Glomerular endothelial cell (primary cell): ENCODE measurements around the gene GPHB5. TPM values are rescaled to one million over a fixed set of nuclear protein-coding genes. Genes with fewer than 3 reads are reported as not detected.
"Not testable (repeated sequence)": the region's sequence is repeated elsewhere in the genome, so short reads cannot be mapped to it uniquely, and the experiment has no call there.

Experiments
- DNase-seq: peaks from one replicate; pipeline ENCODE4 v3.0.0-alpha.2; 2011; ENCODE audit warnings: low read depth, low spot score; ENCODE audit errors: extremely low read depth
- total RNA-seq: library from RNA; depleted of rRNA; stranded (reverse); fragments of >200 nt; gene quantifications from 2 replicates; pipeline ENCODE4 v1.2.3, GENCODE V29; 2015

GPHB5 gene
- total RNA-seq, 1 donor from 2014 or later, result not detected

DNA sequence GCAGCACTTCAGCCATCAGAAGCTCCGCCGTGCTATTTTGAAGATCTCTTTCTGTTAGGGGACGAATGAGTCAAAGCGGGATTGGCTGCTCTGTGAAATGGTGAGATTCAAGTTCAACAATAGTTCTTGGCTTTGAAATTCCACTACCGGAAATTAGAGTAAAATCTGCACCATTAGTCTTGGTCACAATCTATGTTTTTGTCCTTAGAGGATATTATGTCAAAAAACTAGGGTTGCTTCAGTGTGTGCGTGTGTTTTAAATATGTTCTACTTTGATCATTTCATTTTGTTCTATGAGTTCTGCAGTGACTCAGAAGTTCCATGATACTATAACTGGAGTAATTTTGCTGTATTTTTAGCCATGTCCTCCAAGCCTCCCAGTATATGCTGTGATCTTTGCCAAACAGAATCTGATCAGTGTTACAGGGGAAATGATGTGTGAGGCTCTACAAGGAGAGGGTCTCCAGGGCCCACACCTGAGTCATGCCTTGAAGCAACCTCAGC lies 22.6 kb downstream of the GPHB5 start:
- no peak for DNase-seq

GRCh38 chr14:63295231-63295685 lies 23.5 kb downstream of the GPHB5 start:
- DNase-seq, result no peak

DNA sequence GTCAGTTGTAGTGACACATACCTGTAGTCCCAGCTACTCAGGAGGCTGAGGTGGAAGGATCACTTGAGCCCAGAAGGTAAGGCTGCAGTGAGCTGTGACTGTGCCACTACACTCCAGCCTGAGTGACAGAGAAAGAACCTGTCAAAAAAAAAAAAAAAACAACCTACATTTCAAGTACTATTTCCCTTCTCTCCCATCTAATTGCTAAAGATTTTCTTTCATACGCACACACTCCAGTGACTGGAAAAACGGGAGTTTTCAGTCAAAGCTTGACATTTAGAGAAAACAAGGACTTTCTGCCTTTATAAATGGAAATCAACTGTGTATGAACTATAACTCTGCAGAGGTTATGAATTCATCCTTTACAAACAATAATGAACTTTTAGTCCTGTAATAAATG lies 25.9 kb downstream of the GPHB5 start:
- DNase-seq, result no peak

DNA sequence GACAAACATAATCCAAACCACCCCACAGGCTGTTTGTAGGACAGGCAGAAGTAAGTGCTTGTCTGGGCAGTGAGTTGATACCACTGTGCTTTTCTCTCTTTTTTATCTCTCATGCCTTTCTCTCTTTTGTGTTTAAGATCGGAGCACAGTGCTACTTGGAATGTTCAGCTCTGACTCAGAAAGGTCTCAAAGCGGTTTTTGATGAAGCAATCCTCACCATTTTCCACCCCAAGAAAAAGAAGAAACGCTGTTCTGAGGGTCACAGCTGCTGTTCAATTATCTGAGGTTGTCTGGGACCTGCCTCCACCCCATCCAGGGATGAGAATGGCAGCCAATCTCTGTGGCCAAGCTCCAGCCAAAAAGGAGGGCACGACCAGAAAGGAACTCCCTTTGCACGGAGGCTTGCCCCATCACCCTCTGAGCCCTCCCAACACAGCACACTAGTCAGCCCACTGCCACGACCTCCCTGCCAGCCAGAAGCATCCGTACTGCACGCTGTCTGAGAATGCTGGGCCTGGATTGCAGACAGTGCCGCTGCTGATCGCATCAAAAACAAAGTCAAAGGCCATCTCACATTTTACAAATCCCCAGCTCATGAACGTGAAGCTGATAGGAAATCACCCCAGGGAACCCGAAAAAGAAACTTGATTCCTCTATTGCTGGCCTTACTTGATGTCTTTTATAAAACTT lies 27.8 kb downstream of the GPHB5 start:
- DNase-seq, result no peak

- DNase-seq, result no peak
These were observed 29.9 kb downstream of the GPHB5 start for GRCh38 chr14:63288853-63289252.

DNA sequence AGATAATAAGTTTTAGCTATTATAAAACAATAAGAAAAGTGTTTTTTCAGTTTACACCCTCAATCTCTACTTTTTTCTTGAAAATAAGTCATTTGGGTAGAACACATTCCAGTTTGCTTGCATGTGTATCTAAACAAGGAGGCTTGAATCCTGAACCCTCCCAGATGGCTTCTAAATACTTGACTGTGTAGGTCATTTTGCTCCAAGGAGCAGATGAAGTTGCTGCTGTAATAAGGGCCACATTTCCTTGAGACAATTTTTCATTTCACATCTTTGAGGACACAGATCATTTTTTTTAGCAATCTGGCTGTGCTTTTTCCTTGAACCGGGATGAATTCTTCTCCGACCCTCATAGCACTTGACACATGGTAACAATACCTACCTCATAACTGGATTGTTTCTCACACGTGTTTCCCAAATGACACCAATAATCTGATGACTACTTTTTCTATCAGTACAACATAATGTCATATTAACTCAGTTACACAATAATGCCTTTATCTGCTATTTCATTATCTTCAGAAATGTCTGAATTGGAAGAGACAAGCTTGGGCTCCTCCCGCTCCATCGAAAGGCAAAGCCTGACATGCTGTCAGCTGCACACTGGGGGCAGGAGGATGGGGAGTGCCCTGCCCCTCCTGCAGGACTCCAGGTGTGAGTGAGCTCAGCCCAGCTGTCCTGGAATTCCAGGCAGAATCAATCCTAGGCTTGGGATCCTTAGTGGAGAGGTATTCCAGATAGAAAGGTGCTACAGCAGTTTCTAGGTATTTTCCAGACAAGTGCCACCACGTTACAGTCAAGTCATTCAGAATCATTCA lies 30.9 kb downstream of the GPHB5 start:
- no peak for DNase-seq

DNA sequence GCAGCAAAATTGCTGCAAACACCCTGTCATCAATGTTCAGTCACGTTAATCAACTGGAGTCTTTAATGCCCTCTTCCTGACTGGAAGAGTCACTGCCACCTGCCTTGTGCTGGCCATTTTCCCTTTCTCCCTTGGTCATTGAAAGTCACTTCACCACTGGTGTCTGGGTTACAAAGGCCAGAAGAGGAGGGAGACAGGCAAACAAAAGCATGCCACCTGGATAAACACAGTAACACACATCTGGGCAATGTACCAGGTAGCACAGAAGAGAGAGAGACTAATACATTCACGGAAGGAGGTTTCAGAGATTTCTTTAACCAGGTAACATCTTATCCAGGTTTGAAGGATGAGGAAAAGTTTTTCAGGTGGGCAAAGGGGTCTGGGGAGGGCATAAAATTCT lies 32.7 kb downstream of the GPHB5 start:
- no peak for DNase-seq

GRCh38 chr14:63283884-63284248 lies 34.9 kb downstream of the GPHB5 start:
- DNase-seq, result no peak

DNA sequence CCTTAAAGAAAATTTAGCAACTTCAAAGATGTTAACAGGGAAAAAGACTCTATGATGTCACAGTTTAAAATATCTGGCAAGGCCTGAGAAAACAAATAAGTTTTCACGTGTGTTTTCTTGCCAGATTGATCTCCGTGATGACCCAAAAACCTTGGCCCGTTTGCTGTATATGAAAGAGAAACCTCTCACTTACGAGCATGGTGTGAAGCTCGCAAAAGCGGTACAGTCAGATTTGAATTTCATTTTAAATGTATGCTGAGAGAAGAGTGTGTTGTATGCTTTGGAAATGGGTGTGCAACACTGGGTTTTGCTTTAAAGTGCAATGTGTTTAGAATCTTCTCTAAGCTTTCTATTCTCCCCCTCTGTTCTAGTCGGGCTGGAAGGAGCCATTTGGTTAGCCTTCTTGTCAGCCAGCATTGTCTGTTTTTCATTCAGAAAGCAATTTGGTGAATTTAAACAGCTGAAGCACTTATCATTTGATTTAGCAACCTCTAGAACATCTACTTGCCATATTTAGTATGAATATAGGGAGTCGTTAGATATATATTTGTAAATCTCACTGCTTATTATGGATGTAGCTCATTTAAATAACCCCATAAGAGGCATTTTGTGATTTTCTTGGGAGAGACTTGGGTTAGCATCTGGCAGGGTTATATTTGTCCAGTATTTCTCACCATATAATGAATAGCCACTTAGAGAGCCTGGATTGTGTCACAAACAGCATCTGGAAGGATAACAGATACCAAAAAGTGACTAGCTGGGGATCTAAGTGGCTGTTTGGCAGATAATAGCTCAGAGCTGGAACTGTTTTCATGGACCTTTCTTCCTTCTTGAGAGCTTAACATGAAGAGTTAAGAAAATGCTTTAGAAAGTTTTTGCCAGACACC lies 35.5 kb downstream of the GPHB5 start:
- no peak for DNase-seq

DNA sequence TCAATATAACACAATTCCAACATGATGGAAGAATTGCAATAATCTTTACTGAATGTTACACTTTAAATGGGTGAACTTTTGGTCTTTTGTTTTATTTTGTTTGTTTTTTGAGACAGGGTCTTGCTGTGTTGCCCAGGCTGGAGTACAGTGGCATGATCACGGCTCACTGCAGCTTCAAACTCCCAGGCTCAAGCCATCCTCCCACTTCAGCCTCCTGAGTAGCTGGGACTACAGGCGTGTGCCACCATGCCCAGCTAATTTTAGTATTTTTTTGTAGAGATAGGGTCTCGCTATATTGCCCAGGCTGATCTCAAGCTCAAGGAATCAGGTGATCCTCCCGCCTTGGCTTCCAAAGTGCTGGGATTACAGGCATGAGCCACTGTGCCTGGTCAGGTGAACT lies 38.8 kb downstream of the GPHB5 start:
- DNase-seq, result not testable (repeated sequence)

GRCh38 chr14:63277591-63278183 lies 41.0 kb downstream of the GPHB5 start:
- DNase-seq, result no peak

GRCh38 chr14:63276492-63277342 lies 42.0 kb downstream of the GPHB5 start:
- DNase-seq, result peak; percentile 31

GRCh38 chr14:63276016-63276415 lies 42.7 kb downstream of the GPHB5 start:
- no peak for DNase-seq

DNA sequence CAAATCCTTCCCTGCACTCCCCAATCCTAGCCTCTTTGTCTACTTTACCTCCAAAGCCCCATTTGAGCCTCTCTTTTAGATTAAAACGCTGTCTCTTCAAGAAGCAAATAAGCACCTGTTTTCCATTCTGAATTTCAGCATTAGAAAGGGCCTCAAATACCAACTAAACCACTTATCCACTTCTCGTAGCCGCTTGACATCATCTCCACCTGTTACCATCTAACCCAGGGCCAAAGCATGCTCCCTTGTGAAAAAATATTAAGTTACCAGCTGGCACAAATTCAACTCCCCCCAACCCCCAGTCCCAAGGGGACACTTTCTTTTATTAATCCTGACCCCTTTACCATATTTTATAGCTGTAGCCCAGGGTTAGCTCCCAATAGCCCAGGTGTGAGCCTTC lies 43.1 kb downstream of the GPHB5 start:
- no peak for DNase-seq

DNA sequence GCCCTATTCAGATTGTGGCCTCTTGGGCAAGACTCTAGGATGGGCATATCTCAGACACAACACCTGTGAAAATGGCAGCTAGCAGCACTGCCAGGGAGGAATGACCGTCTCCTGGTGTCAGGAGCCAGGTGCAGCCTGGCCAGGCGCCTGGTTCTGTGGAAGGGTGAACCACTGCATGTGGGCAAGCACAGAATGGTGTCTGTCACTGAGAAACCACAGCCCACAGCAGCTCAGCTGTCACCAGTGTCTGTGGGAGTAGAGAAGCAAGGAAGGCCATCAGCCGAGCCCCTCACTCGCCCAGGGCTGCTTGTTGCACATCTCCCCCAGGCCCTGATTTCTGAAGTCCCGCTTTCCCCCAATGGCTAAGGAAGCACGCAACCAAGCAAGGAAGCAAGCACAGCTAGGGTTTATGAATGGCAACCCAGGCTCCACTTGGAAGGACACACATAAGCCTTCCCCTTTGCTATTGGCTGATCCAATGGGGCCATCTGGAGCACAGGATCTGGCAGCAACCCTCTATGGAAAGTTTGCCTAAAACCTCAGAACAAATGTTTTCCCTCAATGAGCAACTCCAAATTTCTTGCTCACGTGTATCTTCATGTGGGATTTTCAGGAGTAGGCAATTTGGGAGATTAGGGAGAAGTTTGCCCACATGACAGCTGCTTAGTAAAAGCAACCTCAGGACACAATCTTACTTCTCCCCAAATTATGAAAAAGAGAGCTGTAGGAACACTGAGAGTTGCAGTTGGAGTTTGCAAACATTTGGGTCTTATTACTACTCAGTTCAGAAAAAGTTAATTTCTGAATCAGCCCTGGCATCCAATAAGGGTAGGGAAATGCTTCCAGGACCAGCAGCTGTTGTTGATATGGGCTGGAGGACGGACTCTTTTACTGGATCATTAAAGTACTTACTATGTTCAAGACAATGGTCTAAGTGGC lies 44.7 kb downstream of the GPHB5 start:
- no peak for DNase-seq

DNA sequence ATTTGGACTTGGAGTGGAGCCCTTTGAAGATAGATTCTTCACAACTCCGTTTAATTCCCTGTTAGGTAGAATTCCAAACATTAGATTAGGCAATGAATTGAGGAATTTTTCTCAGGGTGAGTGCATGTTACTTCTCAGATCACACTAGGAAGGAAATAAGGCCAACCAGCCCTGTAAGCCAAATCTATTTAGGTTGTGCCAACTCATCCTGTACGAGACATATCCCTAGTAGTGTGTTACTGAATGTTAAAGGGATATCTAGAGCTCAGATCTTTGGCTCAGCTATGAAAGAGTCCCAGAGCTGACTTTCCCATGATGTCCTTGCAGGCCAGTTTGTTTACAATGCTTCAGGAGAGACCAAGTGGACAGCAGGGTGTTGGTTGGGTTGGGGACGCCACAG lies 45.6 kb downstream of the GPHB5 start:
- DNase-seq, result no peak

GRCh38 chr14:63269561-63270225 lies 49.0 kb downstream of the GPHB5 start:
- no peak for DNase-seq

GRCh38 chr14:63268771-63269170 lies 50.0 kb downstream of the GPHB5 start:
- no peak for DNase-seq
